Hematopoietic multipotent progenitor cell treated with erythropoietin and hydrocortisone succinate and interleukin-3 and kit ligand, for 6 days (in vitro differentiated cells): ENCODE results near the gene PIP5KL1.

Experiments
- DNase-seq: peaks from one replicate; pipeline ENCODE4 v3.0.0-alpha.2; 2015

Gene PIP5KL1

GRCh38 chr9:127968042-127968441 is 37.5 kb upstream of the PIP5KL1 start:
- no peak for DNase-seq

- no peak for DNase-seq
These were observed 36.7 kb upstream of the PIP5KL1 start for GRCh38 chr9:127967151-127967809.

- no peak for DNase-seq
These were observed 36.0 kb upstream of the PIP5KL1 start for GRCh38 chr9:127966416-127967150.

- no peak for DNase-seq
These were observed 35.4 kb upstream of the PIP5KL1 start for GRCh38 chr9:127965953-127966352.

- no peak for DNase-seq
These were observed 32.9 kb upstream of the PIP5KL1 start for GRCh38 chr9:127963359-127964064.

- DNase-seq, result no peak
These were observed 32.4 kb upstream of the PIP5KL1 start for GRCh38 chr9:127963041-127963358.

GRCh38 chr9:127962278-127962677 is 31.7 kb upstream of the PIP5KL1 start:
- no peak for DNase-seq

GRCh38 chr9:127961613-127962155 is 31.1 kb upstream of the PIP5KL1 start:
- no peak for DNase-seq

- DNase-seq, result no peak
These were observed 30.5 kb upstream of the PIP5KL1 start for GRCh38 chr9:127961155-127961490.

GRCh38 chr9:127960410-127961154 is 30.0 kb upstream of the PIP5KL1 start:
- DNase-seq, result no peak

GRCh38 chr9:127959841-127960409 is 29.3 kb upstream of the PIP5KL1 start:
- DNase-seq, result no peak

GRCh38 chr9:127959398-127959797 is 28.8 kb upstream of the PIP5KL1 start:
- DNase-seq, result no peak

- DNase-seq, result no peak
These were observed 28.2 kb upstream of the PIP5KL1 start for GRCh38 chr9:127958728-127959127.

- DNase-seq, result peak; percentile 78
These were observed 24.9 kb upstream of the PIP5KL1 start for GRCh38 chr9:127955294-127956015.

- no peak for DNase-seq
These were observed 24.3 kb upstream of the PIP5KL1 start for GRCh38 chr9:127954831-127955293.

GRCh38 chr9:127953768-127954505 is 23.4 kb upstream of the PIP5KL1 start:
- no peak for DNase-seq

GRCh38 chr9:127953154-127953553 is 22.6 kb upstream of the PIP5KL1 start:
- no peak for DNase-seq

GRCh38 chr9:127950513-127951289 is 20.1 kb upstream of the PIP5KL1 start:
- no peak for DNase-seq

GRCh38 chr9:127949827-127950512 is 19.4 kb upstream of the PIP5KL1 start:
- peak; percentile 80 for DNase-seq
